ENCODE data around the gene LRRC28.

GRCh38 chr15:99427668-99428361 is 176.5 kb downstream of the LRRC28 start:
- TF ChIP-seq, protein P1, sequence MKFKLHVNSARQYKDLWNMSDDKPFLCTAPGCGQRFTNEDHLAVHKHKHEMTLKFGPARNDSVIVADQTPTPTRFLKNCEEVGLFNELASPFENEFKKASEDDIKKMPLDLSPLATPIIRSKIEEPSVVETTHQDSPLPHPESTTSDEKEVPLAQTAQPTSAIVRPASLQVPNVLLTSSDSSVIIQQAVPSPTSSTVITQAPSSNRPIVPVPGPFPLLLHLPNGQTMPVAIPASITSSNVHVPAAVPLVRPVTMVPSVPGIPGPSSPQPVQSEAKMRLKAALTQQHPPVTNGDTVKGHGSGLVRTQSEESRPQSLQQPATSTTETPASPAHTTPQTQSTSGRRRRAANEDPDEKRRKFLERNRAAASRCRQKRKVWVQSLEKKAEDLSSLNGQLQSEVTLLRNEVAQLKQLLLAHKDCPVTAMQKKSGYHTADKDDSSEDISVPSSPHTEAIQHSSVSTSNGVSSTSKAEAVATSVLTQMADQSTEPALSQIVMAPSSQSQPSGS (IDR thresholded peaks at IDR 0.05; ENCODE audit: low read length), result no peak
- TF ChIP-seq NR2C1 (IDR thresholded peaks at IDR 0.05), result no peak
- TF ChIP-seq FOS (IDR thresholded peaks at IDR 0.05; ENCODE audit: borderline replicate concordance, extremely low read depth, insufficient read length), result no peak
- no peak for TF ChIP-seq TAF1 (IDR thresholded peaks at IDR 0.05; ENCODE audit: borderline replicate concordance, low read depth, low read length)
- TF ChIP-seq, protein P2, sequence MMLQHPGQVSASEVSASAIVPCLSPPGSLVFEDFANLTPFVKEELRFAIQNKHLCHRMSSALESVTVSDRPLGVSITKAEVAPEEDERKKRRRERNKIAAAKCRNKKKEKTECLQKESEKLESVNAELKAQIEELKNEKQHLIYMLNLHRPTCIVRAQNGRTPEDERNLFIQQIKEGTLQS (IDR thresholded peaks at IDR 0.05; ENCODE audit: borderline replicate concordance, extremely low read depth, low read depth, low read length), result no peak
- TF ChIP-seq JUND (IDR thresholded peaks at IDR 0.05; ENCODE audit: low read depth, low read length), result no peak
- TF ChIP-seq, protein P3, sequence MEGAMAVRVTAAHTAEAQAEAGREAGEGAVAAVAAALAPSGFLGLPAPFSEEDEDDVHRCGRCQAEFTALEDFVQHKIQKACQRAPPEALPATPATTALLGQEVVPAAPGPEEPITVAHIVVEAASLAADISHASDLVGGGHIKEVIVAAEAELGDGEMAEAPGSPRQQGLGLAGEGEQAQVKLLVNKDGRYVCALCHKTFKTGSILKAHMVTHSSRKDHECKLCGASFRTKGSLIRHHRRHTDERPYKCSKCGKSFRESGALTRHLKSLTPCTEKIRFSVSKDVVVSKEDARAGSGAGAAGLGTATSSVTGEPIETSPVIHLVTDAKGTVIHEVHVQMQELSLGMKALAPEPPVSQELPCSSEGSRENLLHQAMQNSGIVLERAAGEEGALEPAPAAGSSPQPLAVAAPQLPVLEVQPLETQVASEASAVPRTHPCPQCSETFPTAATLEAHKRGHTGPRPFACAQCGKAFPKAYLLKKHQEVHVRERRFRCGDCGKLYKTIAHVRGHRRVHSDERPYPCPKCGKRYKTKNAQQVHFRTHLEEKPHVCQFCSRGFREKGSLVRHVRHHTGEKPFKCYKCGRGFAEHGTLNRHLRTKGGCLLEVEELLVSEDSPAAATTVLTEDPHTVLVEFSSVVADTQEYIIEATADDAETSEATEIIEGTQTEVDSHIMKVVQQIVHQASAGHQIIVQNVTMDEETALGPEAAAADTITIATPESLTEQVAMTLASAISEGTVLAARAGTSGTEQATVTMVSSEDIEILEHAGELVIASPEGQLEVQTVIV (IDR thresholded peaks at IDR 0.05; ENCODE audit: borderline replicate concordance, partially characterized antibody), result no peak
- no peak for TF ChIP-seq SREBF1 (IDR thresholded peaks at IDR 0.05; ENCODE audit: low read length)
